ENCODE results near the gene SLC66A2. TPM values are rescaled to one million over a fixed set of nuclear protein-coding genes. Genes with fewer than 3 reads are reported as not detected.

Gene SLC66A2
- total and polyA plus RNA-seq, 8 donors: 19.6 to 36.1 (median 22.6) TPM

- peak overlapping the region in 2 of 4 donors; percentile 51 to 58 for H3K27ac ChIP-seq
- 92 to 93% methylated on average over 26 of the region's 26 CpGs for WGBS, 2 donors
- no peaks in the 10 kb centered on the region for H3K36me3 ChIP-seq
- ATAC-seq (no peak), FAIRE-seq (no peak), DNase-seq (peak in 4 of 6 donors; percentile 6 to 54 (median 30))
- peaks cover 7 to 18% (median 15%) of the 10 kb centered on the region in 3 donors for H3K4me1 ChIP-seq
- no peak for TF ChIP-seq CTCF (IDR thresholded peaks at IDR 0.05)
- intact Hi-C loops (cut with DNase I): no loop called here
- no peaks in the 10 kb centered on the region for H3K9me3 ChIP-seq
- no peaks in the 10 kb centered on the region for H3K27me3 ChIP-seq
- H3K4me3 ChIP-seq: no peak overlapping the region
Measured at GRCh38 chr18:79923896-79924585, 27.4 kb downstream of the SLC66A2 start.

GRCh38 chr18:79922971-79923411 is 28.5 kb downstream of the SLC66A2 start:
- H3K4me1 ChIP-seq: peaks cover 7 to 18% (median 15%) of the 10 kb centered on the region in 3 donors
- H3K9me3 ChIP-seq: no peaks in the 10 kb centered on the region
- FAIRE-seq (no peak), DNase-seq (peak in 5 of 6 donors; percentile 2 to 65 (median 21)), ATAC-seq (no peak)
- no peaks in the 10 kb centered on the region for H3K27me3 ChIP-seq
- whole genome bisulfite sequencing, 2 donors: 89 to 90% methylated on average over 17 of the region's 17 CpGs
- no peak overlapping the region for H3K4me3 ChIP-seq
- H3K36me3 ChIP-seq: no peaks in the 10 kb centered on the region
- H3K27ac ChIP-seq: no peak overlapping the region
- TF ChIP-seq CTCF (IDR thresholded peaks at IDR 0.05): no peak
- intact Hi-C loops (cut with DNase I): no loop called here

- TF ChIP-seq CTCF (IDR thresholded peaks at IDR 0.05): no peak
- peaks cover 7 to 18% (median 15%) of the 10 kb centered on the region in 3 donors for H3K4me1 ChIP-seq
- H3K27ac ChIP-seq: no peak overlapping the region
- intact Hi-C loops (cut with DNase I): no loop called here
- H3K27me3 ChIP-seq: no peaks in the 10 kb centered on the region
- H3K36me3 ChIP-seq: no peaks in the 10 kb centered on the region
- FAIRE-seq (no peak), ATAC-seq (no peak), DNase-seq (peak in 5 of 6 donors; percentile 1 to 60 (median 8))
- 96 to 98% methylated on average over 24 of the region's 24 CpGs for WGBS, 2 donors
- H3K9me3 ChIP-seq: no peaks in the 10 kb centered on the region
- no peak overlapping the region for H3K4me3 ChIP-seq
Measured at GRCh38 chr18:79921984-79922965, 29.2 kb downstream of the SLC66A2 start.

GRCh38 chr18:79919089-79919488 is 32.4 kb downstream of the SLC66A2 start:
- DNase-seq: peak in 3 of 6 donors; percentile 9 to 62 (median 11)
- Histone ChIP-seq H3K9me3 (no peaks in the 10 kb centered on the region), H3K27ac (no peak overlapping the region), H3K36me3 (peaks cover 0 to 3% (median 0%) of the 10 kb centered on the region in 3 donors), H3K4me3 (no peak overlapping the region), H3K27me3 (no peaks in the 10 kb centered on the region), H3K4me1 (peaks cover 0 to 2% (median under 1%) of the 10 kb centered on the region in 3 donors)
- intact Hi-C loops (cut with DNase I): no loop called here
- no peak for TF ChIP-seq CTCF (IDR thresholded peaks at IDR 0.05)
- WGBS, 2 donors: 96% methylated on average over 19 of the region's 19 CpGs
- FAIRE-seq: no peak
- no peak for ATAC-seq

All from pancreas (tissue), 10 donors.